SK-N-SH (cell line): ENCODE measurements around the gene THADA.

Experiments used
- EZH2phosphoT487 ChIP-seq: fragments of 200-600 bp; sonication (generic); IDR thresholded peaks from 2 replicates; pipeline ENCODE4 v1.6.1; 2017; ENCODE audit warnings: low read depth, mixed run types, mild to moderate bottlenecking, antibody characterized with exemption, moderate library complexity, borderline replicate concordance
- GATA2 ChIP-seq: sonication (generic); formaldehyde crosslinking; IDR thresholded peaks from 2 replicates; pipeline ENCODE4 v1.5.0; 2020; ENCODE audit warnings: mild to moderate bottlenecking, missing genetic modification reagents
- MXI1 ChIP-seq: IDR thresholded peaks from 2 replicates; pipeline ENCODE4 v1.6.1; 2012; ENCODE audit warnings: mild to moderate bottlenecking, low read depth, low read length, improper control_type of control experiment
- NFIC ChIP-seq: IDR thresholded peaks from 2 replicates; pipeline ENCODE4 v1.4.0; 2012; ENCODE audit warnings: borderline replicate concordance
- POLR2AphosphoS5 ChIP-seq: IDR thresholded peaks from 2 replicates; pipeline ENCODE4 v1.6.1; 2012; ENCODE audit warnings: low read depth, low read length
- RAD21 ChIP-seq: IDR thresholded peaks from 2 replicates; pipeline ENCODE4 v1.6.1; 2012; ENCODE audit warnings: mild to moderate bottlenecking, low read length
- SMC3 ChIP-seq: IDR thresholded peaks from 2 replicates; pipeline ENCODE4 v1.6.1; 2012; ENCODE audit warnings: low read depth, low read length, improper control_type of control experiment
- TF ChIP-seq, protein P1 (sequence below): fragments of 200-600 bp; sonication (generic); IDR thresholded peaks from 2 replicates; pipeline ENCODE4 v1.6.1; 2017; ENCODE audit warnings: antibody characterized with exemption, mild to moderate bottlenecking, moderate library complexity
- TF ChIP-seq, protein P2 (sequence below): IDR thresholded peaks from 2 replicates; pipeline ENCODE4 v1.4.0; 2012; ENCODE audit warnings: low read depth, borderline replicate concordance
- TF ChIP-seq, protein P3 (sequence below): IDR thresholded peaks from 2 replicates; pipeline ENCODE4 v1.6.1; 2012; ENCODE audit warnings: mild to moderate bottlenecking, low read depth, low read length, moderate library complexity
- TF ChIP-seq, protein P4 (sequence below): IDR thresholded peaks from 2 replicates; pipeline ENCODE4; 2012

DNA sequence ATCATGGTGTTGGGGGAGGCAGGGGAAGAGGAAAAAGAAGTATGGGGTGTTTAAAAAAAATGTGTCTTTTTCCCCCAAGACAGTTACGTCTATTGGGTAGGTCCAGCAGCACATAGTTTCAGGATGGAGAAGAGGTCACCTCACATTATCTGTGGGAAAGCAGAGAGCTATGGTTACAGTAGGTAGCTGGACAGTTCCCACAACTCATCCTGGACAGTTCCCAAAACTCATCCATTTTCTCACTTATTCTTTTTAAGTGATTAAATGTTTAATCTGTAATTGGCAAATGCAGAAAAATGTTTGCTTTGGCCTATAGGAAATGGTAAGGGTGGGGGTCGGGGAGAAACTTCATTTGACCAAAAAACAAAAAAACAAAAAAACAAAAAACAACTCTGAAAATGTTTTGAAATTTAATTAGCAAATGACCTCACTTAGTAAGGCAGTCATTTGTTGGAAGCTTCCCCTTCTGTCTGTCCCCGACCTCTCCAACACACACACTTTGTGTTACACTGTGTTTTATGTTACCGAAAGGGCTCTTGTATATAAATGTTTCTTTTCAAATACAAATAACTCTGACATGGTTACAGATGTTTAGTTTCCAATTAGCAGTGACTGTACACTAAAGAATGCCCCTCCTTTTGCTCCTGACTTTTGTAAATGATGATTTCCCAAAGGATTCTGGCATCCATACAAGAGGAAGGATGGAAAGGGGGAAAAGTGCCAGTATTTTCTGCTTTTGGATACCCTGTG, 196.1 kb downstream of the THADA start:
- TF ChIP-seq EZH2phosphoT487 (no peak), POLR2AphosphoS5 (peak; percentile 86), MXI1 (no peak), SMC3 (no peak), GATA2 (CRISPR knock-in tag) (no peak), RAD21 (peak; percentile 6; the same call in 1 of the 2 replicates), NFIC (peak; percentile 98)
- TF ChIP-seq, protein P1, sequence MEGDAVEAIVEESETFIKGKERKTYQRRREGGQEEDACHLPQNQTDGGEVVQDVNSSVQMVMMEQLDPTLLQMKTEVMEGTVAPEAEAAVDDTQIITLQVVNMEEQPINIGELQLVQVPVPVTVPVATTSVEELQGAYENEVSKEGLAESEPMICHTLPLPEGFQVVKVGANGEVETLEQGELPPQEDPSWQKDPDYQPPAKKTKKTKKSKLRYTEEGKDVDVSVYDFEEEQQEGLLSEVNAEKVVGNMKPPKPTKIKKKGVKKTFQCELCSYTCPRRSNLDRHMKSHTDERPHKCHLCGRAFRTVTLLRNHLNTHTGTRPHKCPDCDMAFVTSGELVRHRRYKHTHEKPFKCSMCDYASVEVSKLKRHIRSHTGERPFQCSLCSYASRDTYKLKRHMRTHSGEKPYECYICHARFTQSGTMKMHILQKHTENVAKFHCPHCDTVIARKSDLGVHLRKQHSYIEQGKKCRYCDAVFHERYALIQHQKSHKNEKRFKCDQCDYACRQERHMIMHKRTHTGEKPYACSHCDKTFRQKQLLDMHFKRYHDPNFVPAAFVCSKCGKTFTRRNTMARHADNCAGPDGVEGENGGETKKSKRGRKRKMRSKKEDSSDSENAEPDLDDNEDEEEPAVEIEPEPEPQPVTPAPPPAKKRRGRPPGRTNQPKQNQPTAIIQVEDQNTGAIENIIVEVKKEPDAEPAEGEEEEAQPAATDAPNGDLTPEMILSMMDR: no peak
- TF ChIP-seq, protein P2, sequence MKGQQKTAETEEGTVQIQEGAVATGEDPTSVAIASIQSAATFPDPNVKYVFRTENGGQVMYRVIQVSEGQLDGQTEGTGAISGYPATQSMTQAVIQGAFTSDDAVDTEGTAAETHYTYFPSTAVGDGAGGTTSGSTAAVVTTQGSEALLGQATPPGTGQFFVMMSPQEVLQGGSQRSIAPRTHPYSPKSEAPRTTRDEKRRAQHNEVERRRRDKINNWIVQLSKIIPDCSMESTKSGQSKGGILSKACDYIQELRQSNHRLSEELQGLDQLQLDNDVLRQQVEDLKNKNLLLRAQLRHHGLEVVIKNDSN: no peak
- TF ChIP-seq, protein P3, sequence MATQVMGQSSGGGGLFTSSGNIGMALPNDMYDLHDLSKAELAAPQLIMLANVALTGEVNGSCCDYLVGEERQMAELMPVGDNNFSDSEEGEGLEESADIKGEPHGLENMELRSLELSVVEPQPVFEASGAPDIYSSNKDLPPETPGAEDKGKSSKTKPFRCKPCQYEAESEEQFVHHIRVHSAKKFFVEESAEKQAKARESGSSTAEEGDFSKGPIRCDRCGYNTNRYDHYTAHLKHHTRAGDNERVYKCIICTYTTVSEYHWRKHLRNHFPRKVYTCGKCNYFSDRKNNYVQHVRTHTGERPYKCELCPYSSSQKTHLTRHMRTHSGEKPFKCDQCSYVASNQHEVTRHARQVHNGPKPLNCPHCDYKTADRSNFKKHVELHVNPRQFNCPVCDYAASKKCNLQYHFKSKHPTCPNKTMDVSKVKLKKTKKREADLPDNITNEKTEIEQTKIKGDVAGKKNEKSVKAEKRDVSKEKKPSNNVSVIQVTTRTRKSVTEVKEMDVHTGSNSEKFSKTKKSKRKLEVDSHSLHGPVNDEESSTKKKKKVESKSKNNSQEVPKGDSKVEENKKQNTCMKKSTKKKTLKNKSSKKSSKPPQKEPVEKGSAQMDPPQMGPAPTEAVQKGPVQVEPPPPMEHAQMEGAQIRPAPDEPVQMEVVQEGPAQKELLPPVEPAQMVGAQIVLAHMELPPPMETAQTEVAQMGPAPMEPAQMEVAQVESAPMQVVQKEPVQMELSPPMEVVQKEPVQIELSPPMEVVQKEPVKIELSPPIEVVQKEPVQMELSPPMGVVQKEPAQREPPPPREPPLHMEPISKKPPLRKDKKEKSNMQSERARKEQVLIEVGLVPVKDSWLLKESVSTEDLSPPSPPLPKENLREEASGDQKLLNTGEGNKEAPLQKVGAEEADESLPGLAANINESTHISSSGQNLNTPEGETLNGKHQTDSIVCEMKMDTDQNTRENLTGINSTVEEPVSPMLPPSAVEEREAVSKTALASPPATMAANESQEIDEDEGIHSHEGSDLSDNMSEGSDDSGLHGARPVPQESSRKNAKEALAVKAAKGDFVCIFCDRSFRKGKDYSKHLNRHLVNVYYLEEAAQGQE: peak; percentile 93
- TF ChIP-seq, protein P4, sequence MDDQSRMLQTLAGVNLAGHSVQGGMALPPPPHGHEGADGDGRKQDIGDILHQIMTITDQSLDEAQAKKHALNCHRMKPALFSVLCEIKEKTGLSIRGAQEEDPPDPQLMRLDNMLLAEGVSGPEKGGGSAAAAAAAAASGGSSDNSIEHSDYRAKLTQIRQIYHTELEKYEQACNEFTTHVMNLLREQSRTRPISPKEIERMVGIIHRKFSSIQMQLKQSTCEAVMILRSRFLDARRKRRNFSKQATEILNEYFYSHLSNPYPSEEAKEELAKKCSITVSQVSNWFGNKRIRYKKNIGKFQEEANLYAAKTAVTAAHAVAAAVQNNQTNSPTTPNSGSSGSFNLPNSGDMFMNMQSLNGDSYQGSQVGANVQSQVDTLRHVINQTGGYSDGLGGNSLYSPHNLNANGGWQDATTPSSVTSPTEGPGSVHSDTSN: peak; percentile 94
